GM23338 (cell line): ENCODE measurements around the gene ADD1. TPM values are rescaled to one million over a fixed set of nuclear protein-coding genes. Genes with fewer than 3 reads are reported as not detected.
A peak's percentile ranks its signal among the peaks of the same experiment; 100 is the strongest.

Experiments used
- ATAC-seq: fragments of 200-7000 bp; cut with Tn5 transposase; 3 replicates; pipeline ENCODE4 v1.9.1; 2020
- DNase-seq: peaks from one replicate; pipeline ENCODE4 v3.0.0-alpha.2; 2015; ENCODE audit warnings: low spot score
- H2AFZ ChIP-seq: fragments of 200-600 bp; sonication (generic); 2 replicates; pipeline ENCODE4 v1.8.0; 2016; ENCODE audit warnings: antibody characterized with exemption, mild to moderate bottlenecking, moderate library complexity
- H3F3A ChIP-seq: fragments of 200-600 bp; sonication (generic); replicated peaks from 2 replicates; pipeline ENCODE4 v1.8.0; 2017; ENCODE audit warnings: antibody characterized with exemption, mixed run types, low read depth
- H3K27ac ChIP-seq: fragments of 200-600 bp; sonication (generic); 2 replicates; pipeline ENCODE4 v1.6.1; 2016; ENCODE audit warnings: low read depth
- H3K27me3 ChIP-seq: fragments of 200-600 bp; sonication (generic); 2 replicates; pipeline ENCODE4 v1.8.0; 2016; ENCODE audit warnings: mild to moderate bottlenecking, mixed run types, moderate library complexity; ENCODE audit not compliant: insufficient read depth
- H3K36me3 ChIP-seq: fragments of 200-600 bp; sonication (generic); 2 replicates; pipeline ENCODE4 v1.8.0; 2016; ENCODE audit warnings: mild to moderate bottlenecking; ENCODE audit not compliant: insufficient read depth
- H3K4me1 ChIP-seq: fragments of 200-600 bp; sonication (generic); 2 replicates; pipeline ENCODE4 v1.8.0; 2016; ENCODE audit warnings: mild to moderate bottlenecking, moderate library complexity; ENCODE audit not compliant: insufficient read depth
- H3K4me2 ChIP-seq: fragments of 200-600 bp; sonication (generic); 2 replicates; pipeline ENCODE4 v1.7.1; 2017; ENCODE audit warnings: mixed run types
- H3K4me3 ChIP-seq: fragments of 200-600 bp; sonication (generic); 2 replicates; pipeline ENCODE4 v1.6.1; 2016; ENCODE audit warnings: mixed run types
- H3K79me2 ChIP-seq: fragments of 200-600 bp; sonication (generic); replicated peaks from 2 replicates; pipeline ENCODE4 v1.8.0; 2017; ENCODE audit warnings: mild to moderate bottlenecking; ENCODE audit not compliant: insufficient read depth
- H3K9me2 ChIP-seq: fragments of 200-600 bp; sonication (generic); 2 replicates; pipeline ENCODE4 v1.8.0; 2017; ENCODE audit not compliant: insufficient read depth
- H4K20me1 ChIP-seq: fragments of 200-600 bp; sonication (generic); replicated peaks from 2 replicates; pipeline ENCODE4 v1.8.0; 2017; ENCODE audit warnings: mild to moderate bottlenecking; ENCODE audit not compliant: insufficient read depth
- H3K27ac Mint-ChIP-seq: 2 replicates; pipeline ENCODE4 v1.8.0; 2020; ENCODE audit warnings: inconsistent platforms, mild to moderate bottlenecking, moderate library complexity, mixed read lengths
- H3K27me3 Mint-ChIP-seq: 3 replicates; pipeline ENCODE4 v1.8.0; 2022; ENCODE audit warnings: low read depth, mild to moderate bottlenecking, moderate library complexity, mixed read lengths, inconsistent platforms; ENCODE audit not compliant: insufficient read depth, poor library complexity
- H3K36me3 Mint-ChIP-seq: 3 replicates; pipeline ENCODE4 v1.8.0; 2021; ENCODE audit warnings: low read depth, mild to moderate bottlenecking, inconsistent platforms, moderate library complexity, mixed read lengths
- H3K4me1 Mint-ChIP-seq: 3 replicates; pipeline ENCODE4 v1.8.0; 2020; ENCODE audit warnings: mild to moderate bottlenecking, inconsistent platforms, mixed read lengths
- H3K4me3 Mint-ChIP-seq: 3 replicates; pipeline ENCODE4 v1.8.0; 2021; ENCODE audit warnings: moderate library complexity, mild to moderate bottlenecking, inconsistent platforms, mixed read lengths
- H3K9me3 Mint-ChIP-seq: 3 replicates; pipeline ENCODE4 v1.8.0; 2020; ENCODE audit warnings: moderate library complexity, mild to moderate bottlenecking, inconsistent platforms, mixed read lengths
- CREB1 ChIP-seq: fragments of 250-450 bp; sonication (Bioruptor Pico); IDR thresholded peaks from 2 replicates; pipeline ENCODE4 v1.5.0; 2020; ENCODE audit warnings: low read depth, mild to moderate bottlenecking, moderate library complexity
- CTCF ChIP-seq, 2 experiments: fragments of 200-600 bp in 1 of 2; sonication (generic) in 1 of 2; conservative IDR thresholded peaks; 2 replicates each; pipeline versions ENCODE4 v1.5.1 to v1.6.1; 2016 to 2017; ENCODE audit warnings: antibody characterized with exemption in 2 of 2, low read depth in 2 of 2, mild to moderate bottlenecking in 2 of 2, moderate library complexity in 1 of 2
- ETS1 ChIP-seq: IDR thresholded peaks from 2 replicates; pipeline ENCODE4 v1.6.1; 2016; ENCODE audit warnings: antibody characterized with exemption
- EZH2 ChIP-seq: fragments of 200-600 bp; sonication (generic); IDR thresholded peaks from one replicate; pipeline ENCODE4 v1.8.0; 2017; ENCODE audit warnings: antibody characterized with exemption, mild to moderate bottlenecking, low read depth; ENCODE audit not compliant: unreplicated experiment
- EZH2phosphoT487 ChIP-seq: fragments of 200-600 bp; sonication (generic); IDR thresholded peaks from one replicate; pipeline ENCODE4 v1.8.1; 2018; ENCODE audit warnings: antibody characterized with exemption; ENCODE audit not compliant: unreplicated experiment
- JUNB ChIP-seq: IDR thresholded peaks from one replicate; pipeline ENCODE4 v1.6.1; 2016; ENCODE audit warnings: antibody characterized with exemption; ENCODE audit not compliant: unreplicated experiment
- NANOG ChIP-seq: IDR thresholded peaks from 2 replicates; pipeline ENCODE4 v1.6.1; 2016; ENCODE audit warnings: antibody characterized with exemption, borderline replicate concordance
- POLR2AphosphoS5 ChIP-seq: IDR thresholded peaks from 2 replicates; pipeline ENCODE4 v1.6.1; 2016; ENCODE audit warnings: antibody characterized with exemption, low read depth
- STAT1 ChIP-seq: IDR thresholded peaks from one replicate; pipeline ENCODE4 v1.6.1; 2016; ENCODE audit warnings: antibody characterized with exemption; ENCODE audit not compliant: unreplicated experiment
- ZNF114 ChIP-seq: fragments of 250-450 bp; sonication (Bioruptor Pico); IDR thresholded peaks from 2 replicates; pipeline ENCODE4 v1.5.0; 2020; ENCODE audit warnings: mild to moderate bottlenecking, moderate library complexity
- ZNF331 ChIP-seq: fragments of 250-450 bp; sonication (Bioruptor Pico); IDR thresholded peaks from 2 replicates; pipeline ENCODE4 v1.5.0; 2020; ENCODE audit warnings: low read depth, mild to moderate bottlenecking, moderate library complexity
- ZNF462 ChIP-seq: fragments of 250-450 bp; sonication (Bioruptor Pico); IDR thresholded peaks from 2 replicates; pipeline ENCODE4 v1.5.0; 2020; ENCODE audit warnings: mild to moderate bottlenecking, moderate library complexity
- polyA plus RNA-seq: library from polyadenylated mRNA; unstranded; fragments of >200 nt; fragmentation: Nextera tagmentation; extraction: Ambion mirVana; gene quantifications from 2 replicates; pipeline ENCODE4 v1.2.1, GENCODE V29; 2016
- total RNA-seq: library from RNA; depleted of rRNA; stranded (reverse); fragments of >200 nt; shearing (Covaris generic); gene quantifications from 2 replicates; pipeline ENCODE4 v1.2.3, GENCODE V29; 2014

Gene ADD1
- total and polyA plus RNA-seq, 2 experiments from 2014 or later: 126 to 144 TPM

- TF ChIP-seq ZNF462 (CRISPR knock-in tag) (no peak), CREB1 (no peak), NANOG (no peak)
These were observed 46.6 kb upstream of the ADD1 start (continued) for GRCh38 chr4:2796849-2797544.

DNA sequence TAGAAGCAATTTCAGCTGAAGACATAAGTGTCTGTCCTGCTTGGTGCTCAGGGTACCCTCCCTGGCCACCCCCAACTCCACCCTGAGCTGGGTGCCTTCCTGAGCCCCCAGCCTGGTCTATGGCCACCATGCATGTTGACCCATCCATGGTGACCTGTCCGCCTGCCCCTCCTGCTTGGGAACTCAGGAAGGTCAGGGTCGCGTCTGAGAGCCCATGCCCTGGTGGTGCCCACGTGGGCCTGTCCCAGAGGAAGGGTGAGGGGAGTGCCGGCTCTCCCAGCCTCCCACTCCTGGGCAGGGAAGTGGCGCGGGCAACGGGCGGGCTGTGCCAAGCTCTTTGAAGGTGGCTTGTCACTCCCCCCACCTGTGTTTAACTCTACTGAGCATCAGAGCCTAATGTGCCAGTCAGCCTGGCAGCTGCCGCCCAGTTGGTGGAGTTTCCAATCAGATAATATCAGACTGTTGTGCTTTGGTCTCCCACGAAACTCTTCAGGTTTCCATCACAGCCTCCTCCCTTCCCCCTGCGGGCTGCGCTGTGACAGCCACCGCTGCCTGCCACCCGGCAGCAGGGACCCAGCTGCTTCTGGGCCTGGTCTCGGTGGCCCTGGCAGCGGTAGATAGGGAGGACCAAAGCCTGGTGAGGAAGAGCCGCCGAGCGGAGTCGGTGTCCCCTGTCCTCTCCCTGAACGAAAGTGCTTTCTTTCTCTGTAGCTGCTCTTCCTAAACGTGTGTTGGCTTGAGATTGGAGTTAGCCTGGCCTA, 45.9 kb upstream of the ADD1 start:
- no peaks in the 10 kb centered on the region for H3K36me3 Mint-ChIP-seq
- H2AFZ ChIP-seq: no peak overlapping the region
- no peak overlapping the region for H3K4me3 ChIP-seq
- H3K36me3 ChIP-seq: no peaks in the 10 kb centered on the region
- no peaks in the 10 kb centered on the region for H3K79me2 ChIP-seq
- no peak overlapping the region for H3K27ac Mint-ChIP-seq
- peaks cover 6% of the 10 kb centered on the region for H3F3A ChIP-seq
- peaks cover 10% of the 10 kb centered on the region for H3K27me3 ChIP-seq
- H3K9me3 Mint-ChIP-seq: no peaks in the 10 kb centered on the region
- DNase-seq: no peak
- no peaks in the 10 kb centered on the region for H4K20me1 ChIP-seq
- peaks cover 16% of the 10 kb centered on the region; the same call in 1 of the 2 replicates for H3K4me1 ChIP-seq
- ATAC-seq: no peak
- H3K4me3 Mint-ChIP-seq: no peak overlapping the region
- peaks cover 32% of the 10 kb centered on the region for H3K4me1 Mint-ChIP-seq
- H3K27me3 Mint-ChIP-seq: peaks cover 18% of the 10 kb centered on the region
- no peaks in the 10 kb centered on the region for H3K9me2 ChIP-seq
- H3K27ac ChIP-seq: 0 out of 2 replicates have a peak overlapping the region, but pooled peaks have one; percentile 32
- H3K4me2 ChIP-seq: no peak overlapping the region
- TF ChIP-seq ZNF331 (CRISPR knock-in tag): no peak
- no peak for TF ChIP-seq EZH2phosphoT487
- no peak for TF ChIP-seq CTCF (conservative IDR thresholded peaks at IDR 0.05; ENCODE audit: low read depth in 2 of 2)
- no peak for TF ChIP-seq EZH2
- TF ChIP-seq ETS1: no peak
- TF ChIP-seq ZNF114 (CRISPR knock-in tag): no peak
- TF ChIP-seq STAT1: no peak
- TF ChIP-seq JUNB: no peak
- no peak for TF ChIP-seq CREB1
- TF ChIP-seq POLR2AphosphoS5: no peak
